KMS-11 (cell line): ENCODE data around the gene DPY19L1.
A peak's percentile ranks its signal among the peaks of the same experiment; 100 is the strongest.

ENCODE experiments used
- H2AFZ ChIP-seq: fragments of 200-600 bp; sonication (generic); 2 replicates; pipeline ENCODE4 v1.6.1; 2016; ENCODE audit warnings: antibody characterized with exemption, mixed run types, low read depth
- H3K27ac ChIP-seq: fragments of 200-600 bp; sonication (generic); 2 replicates; pipeline ENCODE4 v1.6.1; 2016; ENCODE audit warnings: mild to moderate bottlenecking, mixed run types
- H3K27me3 ChIP-seq: fragments of 200-600 bp; sonication (generic); 2 replicates; pipeline ENCODE4 v1.6.1; 2017; ENCODE audit warnings: mild to moderate bottlenecking, low read depth, mixed run types, moderate library complexity; ENCODE audit not compliant: insufficient read depth
- H3K36me3 ChIP-seq: fragments of 200-600 bp; sonication (generic); 2 replicates; pipeline ENCODE4 v1.6.1; 2017; ENCODE audit warnings: mild to moderate bottlenecking, mixed run types; ENCODE audit not compliant: insufficient read depth
- H3K4me1 ChIP-seq: fragments of 200-600 bp; sonication (generic); 2 replicates; pipeline ENCODE4 v1.6.1; 2016; ENCODE audit warnings: mild to moderate bottlenecking, low read depth, mixed run types; ENCODE audit not compliant: poor library complexity, severe bottlenecking
- H3K4me2 ChIP-seq: fragments of 200-600 bp; sonication (generic); 2 replicates; pipeline ENCODE4 v1.7.0; 2016; ENCODE audit warnings: mild to moderate bottlenecking, mixed run types
- H3K4me3 ChIP-seq: fragments of 200-600 bp; sonication (generic); IDR thresholded peaks from 2 replicates; pipeline ENCODE4 v1.6.1; 2017; ENCODE audit warnings: low read depth, low read length, mixed read lengths; ENCODE audit not compliant: insufficient read depth
- H3K79me2 ChIP-seq: fragments of 200-600 bp; sonication (generic); 2 replicates; pipeline ENCODE4 v1.6.1; 2016; ENCODE audit warnings: low read depth, mixed run types; ENCODE audit not compliant: insufficient read depth
- H3K9ac ChIP-seq: fragments of 200-600 bp; sonication (generic); 2 replicates; pipeline ENCODE4 v1.6.1; 2016; ENCODE audit warnings: mild to moderate bottlenecking, mixed run types
- H4K20me1 ChIP-seq: fragments of 200-600 bp; sonication (generic); 2 replicates; pipeline ENCODE4 v1.6.1; 2016; ENCODE audit warnings: mild to moderate bottlenecking, mixed run types; ENCODE audit not compliant: insufficient read depth
- TF ChIP-seq, protein P1 (sequence below): fragments of 200-600 bp; sonication (generic); conservative IDR thresholded peaks from 2 replicates; pipeline ENCODE4 v1.6.1; 2017; ENCODE audit warnings: low read depth, mild to moderate bottlenecking, antibody characterized with exemption, low read length, moderate library complexity, mixed read lengths

The DPY19L1 gene

DNA sequence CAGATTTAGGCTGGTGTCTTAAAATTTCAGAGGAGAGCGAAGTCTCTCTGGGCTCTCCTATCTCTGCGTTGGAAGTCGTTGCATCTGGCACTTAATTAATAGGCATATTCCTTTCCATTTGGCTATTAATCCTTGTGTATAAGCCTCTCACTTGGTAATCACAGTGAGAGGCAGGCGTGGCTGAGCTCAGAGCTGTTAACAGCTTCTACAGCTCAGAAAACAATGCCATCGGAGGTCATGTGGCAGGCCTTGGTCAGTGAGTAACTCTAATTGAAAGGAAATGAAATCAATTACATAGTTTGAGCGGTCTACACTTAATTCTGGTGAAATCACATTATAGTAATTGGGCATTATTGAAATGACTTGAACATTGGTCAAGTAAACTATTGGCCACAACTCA, 135.1 kb downstream of the DPY19L1 start:
- no peak overlapping the region for H3K4me3 ChIP-seq
- H3K36me3 ChIP-seq: no peaks in the 10 kb centered on the region
- H3K79me2 ChIP-seq: no peaks in the 10 kb centered on the region
- no peak overlapping the region for H2AFZ ChIP-seq
- peaks cover 10% of the 10 kb centered on the region for H3K4me1 ChIP-seq
- no peak overlapping the region for H3K4me2 ChIP-seq
- TF ChIP-seq, protein P1, sequence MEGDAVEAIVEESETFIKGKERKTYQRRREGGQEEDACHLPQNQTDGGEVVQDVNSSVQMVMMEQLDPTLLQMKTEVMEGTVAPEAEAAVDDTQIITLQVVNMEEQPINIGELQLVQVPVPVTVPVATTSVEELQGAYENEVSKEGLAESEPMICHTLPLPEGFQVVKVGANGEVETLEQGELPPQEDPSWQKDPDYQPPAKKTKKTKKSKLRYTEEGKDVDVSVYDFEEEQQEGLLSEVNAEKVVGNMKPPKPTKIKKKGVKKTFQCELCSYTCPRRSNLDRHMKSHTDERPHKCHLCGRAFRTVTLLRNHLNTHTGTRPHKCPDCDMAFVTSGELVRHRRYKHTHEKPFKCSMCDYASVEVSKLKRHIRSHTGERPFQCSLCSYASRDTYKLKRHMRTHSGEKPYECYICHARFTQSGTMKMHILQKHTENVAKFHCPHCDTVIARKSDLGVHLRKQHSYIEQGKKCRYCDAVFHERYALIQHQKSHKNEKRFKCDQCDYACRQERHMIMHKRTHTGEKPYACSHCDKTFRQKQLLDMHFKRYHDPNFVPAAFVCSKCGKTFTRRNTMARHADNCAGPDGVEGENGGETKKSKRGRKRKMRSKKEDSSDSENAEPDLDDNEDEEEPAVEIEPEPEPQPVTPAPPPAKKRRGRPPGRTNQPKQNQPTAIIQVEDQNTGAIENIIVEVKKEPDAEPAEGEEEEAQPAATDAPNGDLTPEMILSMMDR: no peak
- no peaks in the 10 kb centered on the region for H3K27me3 ChIP-seq
- H4K20me1 ChIP-seq: no peaks in the 10 kb centered on the region
- no peak overlapping the region for H3K9ac ChIP-seq
- no peak overlapping the region for H3K27ac ChIP-seq

DNA sequence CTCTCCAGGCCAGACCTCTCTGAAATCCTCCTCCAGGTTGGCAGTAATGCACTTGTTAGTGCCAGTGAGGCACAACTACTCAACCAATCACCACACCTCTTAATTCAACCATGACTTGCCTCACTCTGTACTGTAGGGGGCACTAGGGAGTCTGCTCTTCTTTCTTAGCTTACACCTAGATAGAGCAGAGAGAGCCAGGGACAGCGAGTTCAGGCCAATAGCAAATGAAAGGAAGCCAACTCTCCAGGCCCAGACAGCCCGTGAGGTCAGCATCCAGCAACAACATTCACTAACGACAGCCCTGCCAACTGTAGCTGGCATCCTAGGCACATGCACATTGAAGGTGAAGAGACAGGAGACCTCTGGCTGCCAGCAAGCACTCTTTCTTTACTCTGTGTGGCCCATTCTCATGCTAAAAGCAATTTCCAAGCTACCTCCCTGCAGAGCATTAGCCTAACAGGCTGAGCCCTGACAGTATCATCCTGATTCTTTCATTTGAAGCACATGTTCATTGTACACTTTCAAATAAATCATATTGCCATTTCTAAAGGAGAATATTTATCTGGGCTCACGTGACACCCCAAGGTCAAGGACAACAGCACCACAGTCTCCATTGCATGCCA, 136.3 kb downstream of the DPY19L1 start:
- H3K27me3 ChIP-seq: no peaks in the 10 kb centered on the region
- no peak overlapping the region for H3K4me3 ChIP-seq
- peaks cover 10% of the 10 kb centered on the region for H3K4me1 ChIP-seq
- TF ChIP-seq, protein P1: peak; percentile 52; the same call in 1 of the 2 replicates
- no peaks in the 10 kb centered on the region for H3K79me2 ChIP-seq
- no peaks in the 10 kb centered on the region for H4K20me1 ChIP-seq
- H2AFZ ChIP-seq: no peak overlapping the region
- H3K27ac ChIP-seq: no peak overlapping the region
- H3K36me3 ChIP-seq: no peaks in the 10 kb centered on the region
- H3K4me2 ChIP-seq: no peak overlapping the region
- no peak overlapping the region for H3K9ac ChIP-seq

DNA sequence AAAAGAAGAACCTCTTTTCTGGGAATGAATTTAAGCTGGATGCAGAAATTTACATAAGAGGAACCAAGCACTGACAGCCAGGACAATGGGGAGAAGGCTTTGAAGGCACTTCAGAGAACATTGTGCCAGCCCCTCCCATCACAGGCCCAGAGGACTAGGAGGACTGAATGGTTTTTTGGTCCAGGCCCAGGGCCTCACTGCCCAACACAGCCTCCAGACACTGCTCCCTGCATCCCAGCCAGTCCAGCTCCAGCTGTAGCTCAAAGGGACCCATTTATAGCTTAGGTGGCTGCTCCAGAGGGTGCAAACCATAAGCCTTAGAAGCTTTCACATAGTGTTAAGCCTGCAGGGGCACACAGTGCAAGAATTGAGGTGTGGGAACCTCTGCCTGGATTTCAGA, 142.1 kb downstream of the DPY19L1 start:
- Histone ChIP-seq H3K27ac (no peak overlapping the region), H2AFZ (no peak overlapping the region), H3K4me2 (no peak overlapping the region), H3K79me2 (no peaks in the 10 kb centered on the region), H3K36me3 (no peaks in the 10 kb centered on the region), H3K4me3 (no peak overlapping the region), H3K4me1 (no peaks in the 10 kb centered on the region), H3K9ac (no peak overlapping the region), H3K27me3 (no peaks in the 10 kb centered on the region), H4K20me1 (no peaks in the 10 kb centered on the region)
- TF ChIP-seq, protein P1: no peak

DNA sequence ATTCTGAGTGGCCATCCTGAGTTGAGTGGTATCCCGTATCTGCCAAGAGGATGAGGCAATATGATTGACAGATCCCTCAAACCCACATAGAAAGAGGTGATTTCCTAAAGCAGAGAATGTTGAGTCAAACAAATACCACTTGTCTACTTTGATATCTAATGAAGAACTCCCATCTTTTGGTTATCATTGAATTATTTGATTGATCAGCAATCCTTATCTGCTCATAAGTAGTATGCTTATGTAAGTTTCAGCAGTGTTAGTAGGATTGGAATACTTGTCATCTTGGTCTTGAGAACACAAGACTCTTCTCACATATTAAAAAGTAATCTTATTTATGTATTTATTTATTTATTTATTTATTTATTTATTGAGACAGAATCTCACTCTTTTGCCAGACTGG, 147.3 kb downstream of the DPY19L1 start:
- H3K36me3 ChIP-seq: no peaks in the 10 kb centered on the region
- H3K27ac ChIP-seq: no peak overlapping the region
- no peak overlapping the region for H2AFZ ChIP-seq
- H3K4me2 ChIP-seq: no peak overlapping the region
- no peaks in the 10 kb centered on the region for H3K79me2 ChIP-seq
- no peak overlapping the region for H3K9ac ChIP-seq
- TF ChIP-seq, protein P1: no peak
- no peaks in the 10 kb centered on the region for H3K4me1 ChIP-seq
- no peak overlapping the region for H3K4me3 ChIP-seq
- no peaks in the 10 kb centered on the region for H4K20me1 ChIP-seq
- no peaks in the 10 kb centered on the region for H3K27me3 ChIP-seq
